OCI-LY1 (cell line): Measurements from ENCODE around the gene EIF3K.

Source experiments
- H2AFZ ChIP-seq: fragments of 200-600 bp; sonication (generic), shearing (Covaris generic); 2 replicates; pipeline ENCODE4 v1.6.0; 2014; ENCODE audit warnings: antibody characterized with exemption, mild to moderate bottlenecking, low read length
- H3F3A ChIP-seq: fragments of 200-600 bp; sonication (generic), shearing (Covaris generic); 2 replicates; pipeline ENCODE4 v1.6.0; 2014; ENCODE audit warnings: mild to moderate bottlenecking, antibody characterized with exemption, low read length, moderate library complexity; ENCODE audit not compliant: insufficient read depth
- H3K27ac ChIP-seq: fragments of 200-600 bp; sonication (generic); 2 replicates; pipeline ENCODE4 v1.5.1; 2014; ENCODE audit warnings: low read length, mixed run types, mild to moderate bottlenecking, low read depth; ENCODE audit not compliant: poor library complexity, severe bottlenecking
- H3K27me3 ChIP-seq: fragments of 200-600 bp; sonication (generic); 2 replicates; pipeline ENCODE4 v1.6.0; 2014; ENCODE audit warnings: antibody characterized with exemption, mild to moderate bottlenecking, low read length, moderate library complexity; ENCODE audit not compliant: insufficient read depth
- H3K36me3 ChIP-seq: fragments of 200-600 bp; sonication (generic); 2 replicates; pipeline ENCODE4 v1.6.1; 2014; ENCODE audit warnings: mild to moderate bottlenecking, antibody characterized with exemption, low read length, moderate library complexity, mixed read lengths; ENCODE audit not compliant: insufficient read depth
- H3K4me1 ChIP-seq: fragments of 200-600 bp; sonication (generic); 2 replicates; pipeline ENCODE4 v1.5.1; 2014; ENCODE audit warnings: mild to moderate bottlenecking, low read length, moderate library complexity; ENCODE audit not compliant: insufficient read depth, severe bottlenecking
- H3K4me2 ChIP-seq: fragments of 200-600 bp; sonication (generic), shearing (Covaris generic); 2 replicates; pipeline ENCODE4 v1.6.1; 2014; ENCODE audit warnings: low read length
- H3K4me3 ChIP-seq: fragments of 200-600 bp; sonication (generic); 2 replicates; pipeline ENCODE4 v1.5.1; 2014; ENCODE audit warnings: low read length, low read depth, mild to moderate bottlenecking, mixed read lengths; ENCODE audit not compliant: poor library complexity, severe bottlenecking
- H3K79me2 ChIP-seq: fragments of 200-600 bp; shearing (Covaris generic); 2 replicates; pipeline ENCODE4 v1.6.1; 2016; ENCODE audit warnings: mixed run types, low read length, mixed read lengths; ENCODE audit not compliant: insufficient read depth
- H3K9ac ChIP-seq: fragments of 200-600 bp; sonication (generic), shearing (Covaris generic); 2 replicates; pipeline ENCODE4 v1.6.1; 2014; ENCODE audit warnings: mild to moderate bottlenecking, low read length, mixed read lengths
- H3K9me2 ChIP-seq: fragments of 200-600 bp; sonication (generic), shearing (Covaris generic); 2 replicates; pipeline ENCODE4 v1.6.1; 2014; ENCODE audit warnings: low read depth, mild to moderate bottlenecking, low read length, mixed read lengths
- H3K9me3 ChIP-seq: fragments of 200-600 bp; shearing (Covaris generic); 2 replicates; pipeline ENCODE4 v1.6.1; 2014; ENCODE audit warnings: low read length, mixed read lengths
- H4K20me1 ChIP-seq: fragments of 200-600 bp; sonication (generic), shearing (Covaris generic); 2 replicates; pipeline ENCODE4 v1.6.0; 2016; ENCODE audit warnings: mild to moderate bottlenecking, low read length; ENCODE audit not compliant: insufficient read depth
- CTCF ChIP-seq: fragments of 200-600 bp; sonication (generic), shearing (Covaris generic); IDR thresholded peaks from 2 replicates; pipeline ENCODE4 v1.5.1; 2017; ENCODE audit warnings: mild to moderate bottlenecking, antibody characterized with exemption, low read length, moderate library complexity, mixed read lengths
- EZH2 ChIP-seq: fragments of 200-600 bp; sonication (generic), shearing (Covaris generic); IDR thresholded peaks from 2 replicates; pipeline ENCODE4 v1.8.0; 2017; ENCODE audit warnings: borderline replicate concordance, mixed run types, mild to moderate bottlenecking, antibody characterized with exemption, low read length, moderate library complexity, mixed read lengths

EIF3K gene

GRCh38 chr19:38617764-38618589, 1.0 kb upstream of the EIF3K start, which contains the start of gene MAP4K1:
TSS of gene MAP4K1 (minus strand) at chr19:38617953. CDS start at chr19:38617895, 58 bp downstream.
- Histone ChIP-seq H3K79me2 (peaks cover 24% of the 10 kb centered on the region), H4K20me1 (no peaks in the 10 kb centered on the region), H3K36me3 (peaks cover 56% of the 10 kb centered on the region), H3K4me2 (peak within 1 kb of the TSS; percentile 73), H3K9me3 (no peaks in the 10 kb centered on the region), H3K4me1 (peaks cover 35% of the 10 kb centered on the region), H3F3A (no peaks in the 10 kb centered on the region), H3K9me2 (no peaks in the 10 kb centered on the region), H3K4me3 (peak within 1 kb of the TSS; percentile 100), H3K9ac (peak within 1 kb of the TSS; percentile 93), H3K27ac (peak within 1 kb of the TSS; percentile 94), H2AFZ (no peak within 1 kb of the TSS), H3K27me3 (no peaks in the 10 kb centered on the region)
- TF ChIP-seq EZH2 (no peak), CTCF (no peak)

- Histone ChIP-seq H3K9ac (peak overlapping the region; percentile 100), H3K79me2 (peaks cover 24% of the 10 kb centered on the region), H3K27ac (peak overlapping the region; percentile 66), H3K4me2 (peak overlapping the region; percentile 73), H3K27me3 (no peaks in the 10 kb centered on the region), H2AFZ (no peak overlapping the region), H3K4me3 (peak overlapping the region; percentile 100), H3K4me1 (peaks cover 35% of the 10 kb centered on the region), H3K36me3 (peaks cover 52% of the 10 kb centered on the region), H3K9me3 (no peaks in the 10 kb centered on the region), H4K20me1 (no peaks in the 10 kb centered on the region), H3F3A (no peaks in the 10 kb centered on the region), H3K9me2 (no peaks in the 10 kb centered on the region)
- no peak for TF ChIP-seq CTCF
- no peak for TF ChIP-seq EZH2
Observed at GRCh38 chr19:38619361-38620174, 580 bp downstream of the EIF3K start.

GRCh38 chr19:38624822-38625221, 5.8 kb downstream of the EIF3K start:
- no peak overlapping the region for H3K4me2 ChIP-seq
- H3K9me2 ChIP-seq = no peaks in the 10 kb centered on the region
- no peak overlapping the region for H3K9ac ChIP-seq
- no peak overlapping the region for H3K27ac ChIP-seq
- H3F3A ChIP-seq = no peaks in the 10 kb centered on the region
- H3K27me3 ChIP-seq = no peaks in the 10 kb centered on the region
- no peaks in the 10 kb centered on the region for H3K9me3 ChIP-seq
- peaks cover 3% of the 10 kb centered on the region for H3K79me2 ChIP-seq
- H2AFZ ChIP-seq = no peak overlapping the region
- peaks cover 85% of the 10 kb centered on the region for H3K36me3 ChIP-seq
- peaks cover 5% of the 10 kb centered on the region for H3K4me1 ChIP-seq
- H3K4me3 ChIP-seq = no peak overlapping the region
- no peaks in the 10 kb centered on the region for H4K20me1 ChIP-seq
- TF ChIP-seq EZH2 = no peak
- TF ChIP-seq CTCF = no peak
